Left ventricle myocardium superior (tissue), 1 donor: ENCODE measurements around the gene SYNE1. TPM values are rescaled to one million over a fixed set of nuclear protein-coding genes. Genes with fewer than 3 reads are reported as not detected.
"Not testable (repeated sequence)": the region's sequence is repeated elsewhere in the genome, so short reads cannot be mapped to it uniquely, and the experiment has no call there.

Source experiments
- ATAC-seq: fragments of 200-7000 bp; cut with Tn5 transposase; one replicate; pipeline ENCODE4 v1.9.1; 2020; ENCODE audit warnings: mild to moderate bottlenecking, moderate library complexity
- DNase-seq: peaks from one replicate; pipeline ENCODE4 v3.0.0-alpha.2; 2020
- intact Hi-C: fragments of 100-400 bp; cut with micrococcal nuclease; formaldehyde crosslinking; loops from one replicate; pipeline ENCODE4 v1.11.0; 2022
- total RNA-seq: library from RNA; stranded (reverse); fragmentation: NEBNext Ultra II Directional; extraction: Animal tissue kit (Norgen Biotek cat#: 25700); gene quantifications from one replicate; pipeline ENCODE4 v1.2.1, GENCODE V29; 2021
- donor health status: DM: no; HTN: yes; CAD: no; lungs with severe emphysema.

The SYNE1 gene
- total RNA-seq, 1 donor from 2014 or later: 80.8 TPM

DNA sequence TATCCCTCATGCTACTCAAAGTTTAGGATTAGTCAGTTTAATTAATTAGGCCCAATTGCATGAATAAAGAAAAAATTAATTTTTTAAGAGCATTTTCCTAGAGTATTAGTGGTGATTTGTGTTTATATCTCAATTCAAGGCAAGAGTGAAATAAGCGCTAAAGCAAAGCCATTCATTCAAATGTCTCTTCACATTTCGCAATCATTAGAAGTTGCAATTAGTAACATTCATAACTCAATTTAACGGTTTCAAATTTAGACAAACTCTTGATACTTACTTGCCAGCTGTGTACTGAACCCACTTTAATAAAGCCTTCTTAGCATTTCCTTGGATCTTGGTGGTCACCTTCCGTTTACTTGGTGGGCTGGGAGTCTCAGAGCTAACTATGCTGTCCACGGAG is 127.2 kb downstream of the SYNE1 start:
- ATAC-seq (no peak), DNase-seq (no peak)
- intact Hi-C loops: no loop called here

DNA sequence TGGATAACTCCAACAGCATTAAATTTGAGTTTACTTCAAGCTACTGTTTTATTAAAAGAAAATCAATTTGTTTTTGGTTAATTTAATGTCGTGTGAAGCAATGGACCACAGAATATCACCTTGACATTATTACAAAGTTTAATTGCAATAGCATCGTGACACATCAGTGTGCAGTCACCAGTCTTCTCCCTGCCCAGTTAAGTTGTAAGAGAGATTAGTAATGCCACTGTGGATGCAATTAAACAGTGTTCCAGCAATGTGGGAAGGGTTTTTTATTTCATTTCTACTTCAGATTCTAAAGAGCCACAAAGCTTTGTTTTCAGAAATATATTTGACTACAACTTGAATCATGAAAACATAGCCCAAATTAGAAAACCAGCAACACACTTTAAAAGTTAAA is 128.7 kb downstream of the SYNE1 start:
- ATAC-seq (no peak), DNase-seq (no peak)
- intact Hi-C loops: no loop called here

DNA sequence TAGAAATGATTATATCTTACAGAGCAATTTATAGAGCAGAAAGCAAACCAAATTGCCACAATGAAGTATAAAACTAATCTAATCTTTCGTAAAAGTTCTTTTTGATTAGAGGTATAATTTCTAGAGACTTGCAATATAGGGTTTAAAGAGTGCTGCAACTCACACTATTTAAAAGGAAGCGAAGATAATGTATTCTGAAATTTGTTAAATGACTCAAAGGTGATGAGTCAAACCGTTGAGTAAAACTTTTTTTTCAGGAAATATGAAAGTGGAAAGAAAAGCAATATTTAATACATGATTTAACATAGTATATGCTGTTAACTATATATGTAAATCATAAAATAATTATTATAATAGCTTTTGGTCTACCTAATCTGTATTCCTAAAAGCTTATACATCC is 133.6 kb downstream of the SYNE1 start:
- DNase-seq: no peak
- intact Hi-C loops: no loop called here
- ATAC-seq: no peak

DNA sequence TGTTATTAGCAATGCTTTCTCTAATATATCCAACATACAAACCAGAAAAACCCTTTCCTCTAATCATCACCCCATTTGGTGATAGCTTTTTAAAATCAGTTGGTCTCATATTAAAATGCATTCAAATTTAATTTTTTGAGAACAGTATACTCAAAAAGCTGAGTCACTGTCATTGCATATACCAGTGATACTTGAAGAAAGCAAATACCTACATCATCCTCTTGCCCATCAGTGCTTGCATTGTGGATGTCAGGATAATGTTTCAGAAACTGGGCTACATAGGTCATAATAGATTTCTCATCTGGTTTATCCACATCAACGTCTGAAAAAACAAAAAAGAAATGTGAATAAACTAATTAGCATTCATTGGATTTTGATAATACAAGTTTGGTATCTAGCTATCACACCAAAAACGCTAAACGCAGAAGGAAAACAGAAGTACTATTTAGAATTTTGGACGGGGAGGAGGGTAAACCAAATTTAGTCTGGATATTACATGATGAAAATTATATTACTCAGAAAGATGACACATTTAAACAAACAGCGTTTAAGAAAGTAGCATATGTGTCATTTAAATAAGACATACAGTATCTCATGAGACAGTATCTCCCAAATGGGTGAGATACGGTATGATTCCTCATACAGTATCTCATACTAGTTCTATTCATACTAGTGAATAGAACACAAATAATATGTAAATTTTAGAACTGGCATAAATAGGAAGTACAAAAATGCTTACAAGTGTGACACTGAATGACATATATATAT is 134.6 kb downstream of the SYNE1 start:
- DNase-seq (no peak), ATAC-seq (no peak)
- intact Hi-C loops: no loop called here

DNA sequence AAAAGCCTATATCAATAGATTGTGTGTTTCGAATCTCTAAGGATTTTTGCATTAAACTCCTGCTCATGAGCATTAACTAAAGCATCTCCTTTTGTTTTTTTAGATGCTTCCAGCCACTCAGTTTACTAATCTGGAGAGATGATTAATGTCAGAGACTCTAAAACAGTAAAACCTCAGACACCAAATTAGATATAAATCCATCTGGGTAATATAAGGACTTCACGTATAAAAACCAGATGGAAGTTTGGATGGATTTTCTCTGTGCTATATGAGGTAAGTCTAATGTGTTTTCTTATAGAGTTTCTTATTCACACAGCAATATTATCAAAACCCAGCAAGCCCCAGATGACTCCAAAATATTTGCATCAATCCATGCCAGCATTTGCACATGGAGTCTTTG is 137.2 kb downstream of the SYNE1 start:
- ATAC-seq (no peak), DNase-seq (no peak)
- intact Hi-C loops: no loop called here

DNA sequence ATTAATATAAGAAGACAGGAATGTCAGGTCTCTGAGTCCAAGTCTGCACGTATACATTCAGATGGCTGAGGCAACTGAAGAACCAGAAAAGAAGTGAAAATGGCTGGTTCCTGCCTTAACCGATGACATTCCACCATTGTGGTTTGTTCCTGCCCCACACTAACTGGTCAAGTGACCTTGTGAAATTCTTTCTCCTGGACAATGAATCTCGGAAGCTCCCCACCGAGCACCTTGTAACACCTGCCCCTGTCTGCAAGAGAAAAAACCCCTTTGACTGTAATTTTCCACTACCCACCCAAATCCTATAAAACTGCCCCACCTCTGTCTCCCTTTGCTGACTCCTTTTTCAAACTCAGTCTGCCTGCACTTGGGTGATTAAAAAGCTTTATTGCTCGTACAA is 140.4 kb downstream of the SYNE1 start:
- DNase-seq (no peak), ATAC-seq (no peak)
- intact Hi-C loops: no loop called here

DNA sequence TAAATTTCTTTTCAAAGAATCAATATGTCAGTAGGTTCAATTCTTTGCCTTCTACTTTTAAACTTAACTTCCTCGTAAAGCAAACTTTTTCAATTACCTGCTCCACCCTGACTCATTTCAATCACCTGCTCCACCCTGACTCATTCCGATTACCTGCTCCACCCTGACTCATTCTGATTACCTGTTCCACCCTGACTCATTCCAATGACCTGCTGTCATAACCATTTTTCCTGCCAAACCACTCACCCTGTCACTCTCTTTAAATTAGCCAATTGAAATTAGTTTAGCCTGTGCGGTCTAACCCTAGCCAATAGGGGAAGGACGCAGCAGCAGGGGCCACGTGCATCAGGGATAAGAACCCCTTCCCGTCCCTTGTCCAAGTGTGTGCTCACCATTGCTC is 141.7 kb downstream of the SYNE1 start:
- DNase-seq, ATAC-seq, intact Hi-C loops: not testable (repeated sequence)

DNA sequence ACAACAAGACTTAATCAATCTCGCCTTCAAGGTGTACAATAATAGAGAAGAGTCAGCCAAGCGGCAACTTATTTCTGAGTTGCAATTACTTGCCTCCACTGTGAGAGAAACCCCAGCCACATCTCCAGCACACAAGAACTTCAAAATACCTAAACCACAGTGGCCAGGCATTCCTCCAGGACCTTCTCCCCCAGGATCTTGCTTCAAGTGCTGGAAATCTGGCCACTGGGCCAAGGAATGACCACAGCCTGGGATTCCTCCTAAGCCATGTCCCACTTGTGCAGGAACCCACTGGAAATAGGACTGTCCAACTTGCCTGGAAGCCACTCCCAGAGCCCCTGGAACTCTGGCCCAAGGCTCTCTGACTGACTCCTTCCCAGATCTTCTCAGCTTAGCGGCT is 144.9 kb downstream of the SYNE1 start:
- intact Hi-C loops, ATAC-seq, DNase-seq: not testable (repeated sequence)

DNA sequence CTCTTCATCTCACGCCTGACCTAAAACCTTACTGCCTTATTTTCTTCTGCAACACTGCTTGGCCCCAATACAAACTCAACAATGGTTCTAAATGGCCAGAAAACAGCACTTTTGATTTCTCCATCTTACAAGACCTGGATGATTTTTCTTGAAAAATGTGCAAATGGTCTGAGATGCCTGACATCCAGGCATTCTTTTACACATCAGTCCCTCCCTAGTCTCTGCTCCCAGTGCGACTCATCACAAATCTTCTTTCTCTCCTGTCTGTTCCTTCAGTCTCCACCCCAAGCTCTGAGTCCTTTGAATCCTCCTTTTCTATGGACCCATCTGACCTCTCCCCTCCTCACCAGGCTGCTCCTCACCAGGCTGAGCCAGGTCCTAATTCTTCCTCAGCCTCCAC is 145.7 kb downstream of the SYNE1 start:
- intact Hi-C loops, DNase-seq, ATAC-seq: not testable (repeated sequence)

DNA sequence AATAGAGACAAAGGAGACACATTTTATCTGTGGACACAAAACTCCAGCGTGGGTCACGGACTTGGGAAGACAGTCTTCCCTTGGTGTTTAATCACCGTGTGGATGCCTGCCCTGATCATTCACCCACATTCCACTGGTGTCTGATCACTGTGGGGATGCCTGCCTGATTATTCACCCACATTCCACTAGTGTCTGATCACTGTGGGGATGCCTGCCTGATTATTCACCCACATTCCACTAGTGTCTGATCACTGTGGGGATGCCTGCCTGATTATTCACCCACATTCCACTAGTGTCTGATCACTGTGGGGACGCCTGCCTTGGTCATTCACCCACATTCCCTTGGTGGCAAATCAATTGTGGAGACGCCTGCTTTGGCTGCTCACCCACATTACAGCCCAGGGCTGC is 146.2 kb downstream of the SYNE1 start:
- DNase-seq, intact Hi-C loops, ATAC-seq: not testable (repeated sequence)

DNA sequence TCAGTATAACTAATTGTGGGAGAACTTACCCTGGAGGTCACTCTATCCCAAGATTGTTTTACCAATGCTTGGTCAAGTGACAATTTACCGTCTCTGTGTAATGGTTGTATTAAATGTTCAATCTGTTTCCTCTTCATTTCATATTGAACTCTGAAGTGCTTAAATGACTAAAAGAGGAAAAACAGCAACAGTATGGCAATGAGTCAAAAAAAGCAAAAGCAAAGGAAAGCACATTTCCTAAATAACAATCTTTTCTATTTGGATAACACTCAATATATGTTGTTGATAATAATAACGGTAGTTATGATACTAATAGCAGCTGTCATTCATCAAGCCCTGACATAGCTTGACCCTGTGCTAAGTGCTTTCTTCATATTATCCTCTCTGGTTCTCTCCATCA is 152.4 kb downstream of the SYNE1 start:
- intact Hi-C loops: no loop called here
- ATAC-seq (no peak), DNase-seq (no peak)

DNA sequence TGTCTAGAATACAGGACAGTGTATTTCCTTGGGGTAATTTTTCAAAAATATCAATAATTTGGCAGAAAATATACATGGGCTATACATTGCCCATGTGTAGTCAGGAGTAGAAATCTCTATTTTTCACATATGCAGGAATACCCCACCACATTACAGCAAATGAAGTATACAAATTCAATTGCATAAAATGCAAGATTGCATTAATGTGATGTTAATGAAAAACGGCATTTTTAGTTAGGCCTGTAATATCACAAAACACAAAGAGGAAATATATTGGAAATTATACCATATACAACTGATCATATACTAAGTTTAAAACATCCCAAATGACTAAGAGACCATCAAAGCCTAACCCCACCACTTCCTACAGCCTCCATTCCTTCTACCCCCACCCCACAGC is 154.9 kb downstream of the SYNE1 start:
- ATAC-seq: no peak
- DNase-seq: no peak
- intact Hi-C loops: no loop called here

DNA sequence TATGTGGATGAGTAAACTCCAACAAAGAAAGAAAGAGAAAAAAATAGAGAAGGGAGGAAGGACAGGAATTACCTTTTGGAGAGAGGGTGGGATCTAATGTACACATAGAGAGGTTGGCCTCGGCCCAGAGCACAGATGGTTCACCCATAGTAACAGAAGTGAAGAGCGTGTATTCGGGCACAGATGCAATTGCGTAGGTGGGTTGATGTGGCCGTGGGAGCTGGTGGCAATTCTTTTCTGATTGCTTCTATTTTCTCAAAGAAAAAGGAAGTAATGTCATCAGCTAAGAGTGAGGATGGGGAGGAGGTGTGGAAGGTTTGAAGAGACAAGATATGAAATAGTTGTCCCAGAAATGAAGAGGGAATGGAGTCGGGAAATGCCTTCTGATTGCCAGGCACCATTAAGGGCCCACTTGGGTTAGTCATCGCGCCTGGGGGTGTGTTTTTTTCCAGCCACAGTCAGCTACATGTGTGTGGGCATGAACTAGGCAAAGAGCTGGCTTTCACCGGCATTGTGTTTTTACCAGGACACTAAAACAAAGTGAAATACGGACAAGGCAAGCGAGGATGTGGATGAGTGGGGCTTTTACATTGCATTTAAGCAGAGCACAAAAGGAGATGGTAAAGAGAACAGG is 158.7 kb downstream of the SYNE1 start:
- intact Hi-C loops: no loop called here
- no peak for ATAC-seq
- DNase-seq: no peak

DNA sequence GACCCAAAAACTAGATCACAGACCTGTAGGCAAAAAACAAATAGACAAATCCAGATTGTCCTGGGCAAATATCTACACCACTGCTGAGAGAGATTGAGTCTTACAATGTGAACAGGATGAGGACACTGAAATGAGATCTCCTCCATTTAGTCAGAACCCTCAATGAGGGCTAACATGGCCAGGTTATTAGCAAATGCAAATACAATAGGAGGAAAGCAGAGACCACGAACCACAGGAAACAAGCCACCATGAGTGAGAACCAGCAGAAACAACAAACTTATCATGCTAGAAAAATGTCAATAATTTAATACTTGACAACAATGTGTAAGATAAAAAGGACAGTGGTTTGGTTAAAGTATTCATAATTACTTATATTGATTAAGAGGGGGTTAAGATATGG is 162.8 kb downstream of the SYNE1 start:
- no peak for DNase-seq
- ATAC-seq: no peak
- intact Hi-C loops: no loop called here

DNA sequence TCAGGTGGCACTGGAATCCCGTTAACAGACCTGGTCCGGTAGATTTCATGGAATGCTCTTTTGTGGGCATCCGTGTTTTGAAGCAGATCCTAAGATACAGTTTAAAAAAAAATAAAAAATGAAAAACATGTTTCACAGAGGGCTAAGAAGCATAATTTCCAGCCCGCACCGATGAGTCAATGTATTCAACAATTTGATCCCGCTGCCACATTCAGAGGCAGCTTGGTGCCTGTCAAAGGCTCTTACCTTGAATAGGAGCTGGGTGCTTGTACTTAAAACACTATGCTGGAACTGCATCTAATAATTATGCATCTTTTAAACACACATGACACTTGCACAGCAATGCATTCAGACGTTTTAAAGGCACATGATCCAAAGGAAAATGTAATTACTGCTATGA is 164.8 kb downstream of the SYNE1 start:
- DNase-seq: no peak
- intact Hi-C loops: no loop called here
- no peak for ATAC-seq

DNA sequence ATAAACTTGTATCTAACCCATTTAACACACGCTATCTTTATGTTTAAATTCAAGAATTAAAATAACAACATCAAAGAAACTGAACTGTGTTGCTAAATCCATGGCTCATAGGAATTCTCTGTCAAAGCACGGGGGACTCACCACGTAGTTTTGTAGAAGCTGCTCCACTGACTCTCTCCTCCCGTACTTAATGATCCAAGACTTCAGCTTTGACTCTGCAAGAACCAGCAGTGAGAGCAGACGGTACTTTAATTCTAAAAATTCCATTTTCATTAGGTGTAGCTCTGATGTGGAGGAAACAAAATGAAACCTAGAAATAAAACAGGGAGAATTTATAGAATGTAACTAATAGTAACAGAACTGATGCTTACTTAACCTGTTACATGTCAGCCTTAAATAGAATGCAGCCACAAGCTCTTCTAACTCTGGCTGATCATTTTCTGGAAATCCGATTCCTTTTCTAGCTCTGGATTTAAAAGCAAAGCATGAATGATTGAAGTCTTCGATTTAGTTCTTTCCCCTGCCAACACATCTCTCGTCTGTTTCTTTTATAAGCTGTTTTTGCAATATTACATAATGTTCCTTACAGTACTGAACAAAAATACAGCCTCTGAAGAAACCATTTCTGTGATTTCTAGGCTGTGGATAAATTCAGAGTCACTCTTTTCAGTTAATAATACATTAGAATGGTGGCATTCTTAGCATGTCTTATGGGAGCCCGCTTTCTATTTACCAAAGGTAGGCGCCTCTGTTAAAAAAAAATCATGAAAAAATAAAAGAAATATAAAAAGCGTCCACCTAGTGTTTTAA is 165.5 kb downstream of the SYNE1 start:
- no peak for ATAC-seq
- intact Hi-C loops: no loop called here

DNA sequence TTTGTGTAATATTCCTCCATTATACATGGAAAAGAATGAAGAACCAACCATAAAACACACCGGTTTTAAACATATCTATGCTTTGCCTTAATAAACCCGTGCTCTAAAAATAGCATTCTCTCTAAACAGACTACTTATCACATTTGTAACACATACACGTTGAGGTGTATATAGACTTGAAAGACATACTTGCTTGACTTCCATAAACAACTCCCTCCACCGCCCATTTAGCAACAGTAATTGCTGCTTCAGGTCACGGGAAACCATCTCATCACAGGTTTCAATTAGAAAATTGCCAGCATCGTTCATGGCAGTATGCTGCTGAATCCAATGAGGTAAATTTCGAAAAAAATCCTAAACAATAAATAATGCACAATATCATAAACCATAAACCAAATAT is 174.0 kb downstream of the SYNE1 start:
- DNase-seq (no peak), ATAC-seq (no peak)

More for the DNA sequence above, 165.5 kb downstream of the SYNE1 start:
- no peak for DNase-seq

DNA sequence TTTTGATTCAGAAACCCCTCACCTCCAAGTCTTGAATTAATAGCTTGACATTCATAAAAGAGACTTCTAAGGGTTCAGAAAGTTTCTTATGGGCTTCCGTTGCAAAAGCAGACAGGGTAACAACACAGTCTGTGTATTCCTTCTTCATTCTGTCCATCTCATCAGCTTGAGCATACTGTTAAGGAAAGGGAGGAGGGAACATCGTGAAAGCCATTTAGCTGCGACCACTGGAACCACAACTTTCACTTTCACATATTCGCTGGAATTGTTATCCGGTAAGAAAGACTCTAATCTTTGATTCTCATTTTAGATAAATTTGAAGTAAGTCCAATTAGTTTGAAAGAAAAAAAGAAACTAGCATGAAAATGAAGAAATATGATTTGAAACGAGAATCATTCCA is 174.4 kb downstream of the SYNE1 start:
- DNase-seq: no peak
- no peak for ATAC-seq
- intact Hi-C loops: no loop called here

More for the DNA sequence above, 174.0 kb downstream of the SYNE1 start:
- intact Hi-C loops: no loop called here

DNA sequence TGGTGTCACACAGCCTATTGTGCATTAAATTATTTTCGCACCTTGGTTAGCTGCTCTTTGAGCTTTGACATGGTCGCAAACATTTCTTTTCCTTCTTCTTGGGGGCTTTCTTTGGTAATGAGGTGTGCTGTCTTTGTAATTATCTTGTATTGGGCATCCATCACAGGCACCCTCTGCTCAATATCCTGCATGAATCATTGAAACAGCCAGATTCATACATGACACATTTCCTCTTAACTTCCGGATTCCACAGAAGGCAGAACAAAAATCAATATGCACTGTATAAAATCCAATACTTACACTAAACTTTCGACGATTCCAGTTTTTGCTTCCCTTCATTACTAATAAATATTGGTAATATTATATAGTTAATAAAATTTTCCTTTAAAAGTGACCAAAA is 175.6 kb downstream of the SYNE1 start:
- ATAC-seq: no peak
- intact Hi-C loops: no loop called here
- no peak for DNase-seq
